Astrocyte of the hippocampus (primary cell): Measurements from ENCODE around the gene FCHSD2.
"Not testable (repeated sequence)": the region's sequence is repeated elsewhere in the genome, so short reads cannot be mapped to it uniquely, and the experiment has no call there.

Experiments
- DNase-seq: peaks from one replicate; pipeline ENCODE4 v3.0.0; 2011; ENCODE audit warnings: low read depth, low spot score

Gene FCHSD2

DNA sequence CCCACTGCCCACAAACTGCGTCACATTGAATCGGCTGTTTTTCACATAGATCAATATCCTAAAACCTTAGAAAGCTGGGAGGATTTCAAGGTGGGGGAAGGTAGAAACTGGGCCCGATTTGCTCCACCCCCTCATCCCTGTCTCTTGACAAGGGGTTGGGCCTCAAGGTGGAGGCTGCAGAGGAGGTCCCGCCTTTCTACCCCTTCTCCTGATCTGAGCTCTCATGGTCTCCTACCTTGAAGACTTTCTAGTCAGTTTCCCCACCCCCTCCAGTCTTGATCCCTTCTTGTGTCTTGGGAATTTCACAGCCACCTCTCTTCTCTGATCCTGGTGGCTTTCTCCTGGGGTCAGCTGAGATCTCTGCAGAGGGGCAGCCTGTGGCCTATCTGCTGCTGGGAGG, 343.8 kb downstream of the FCHSD2 start:
- DNase-seq, result no peak

DNA sequence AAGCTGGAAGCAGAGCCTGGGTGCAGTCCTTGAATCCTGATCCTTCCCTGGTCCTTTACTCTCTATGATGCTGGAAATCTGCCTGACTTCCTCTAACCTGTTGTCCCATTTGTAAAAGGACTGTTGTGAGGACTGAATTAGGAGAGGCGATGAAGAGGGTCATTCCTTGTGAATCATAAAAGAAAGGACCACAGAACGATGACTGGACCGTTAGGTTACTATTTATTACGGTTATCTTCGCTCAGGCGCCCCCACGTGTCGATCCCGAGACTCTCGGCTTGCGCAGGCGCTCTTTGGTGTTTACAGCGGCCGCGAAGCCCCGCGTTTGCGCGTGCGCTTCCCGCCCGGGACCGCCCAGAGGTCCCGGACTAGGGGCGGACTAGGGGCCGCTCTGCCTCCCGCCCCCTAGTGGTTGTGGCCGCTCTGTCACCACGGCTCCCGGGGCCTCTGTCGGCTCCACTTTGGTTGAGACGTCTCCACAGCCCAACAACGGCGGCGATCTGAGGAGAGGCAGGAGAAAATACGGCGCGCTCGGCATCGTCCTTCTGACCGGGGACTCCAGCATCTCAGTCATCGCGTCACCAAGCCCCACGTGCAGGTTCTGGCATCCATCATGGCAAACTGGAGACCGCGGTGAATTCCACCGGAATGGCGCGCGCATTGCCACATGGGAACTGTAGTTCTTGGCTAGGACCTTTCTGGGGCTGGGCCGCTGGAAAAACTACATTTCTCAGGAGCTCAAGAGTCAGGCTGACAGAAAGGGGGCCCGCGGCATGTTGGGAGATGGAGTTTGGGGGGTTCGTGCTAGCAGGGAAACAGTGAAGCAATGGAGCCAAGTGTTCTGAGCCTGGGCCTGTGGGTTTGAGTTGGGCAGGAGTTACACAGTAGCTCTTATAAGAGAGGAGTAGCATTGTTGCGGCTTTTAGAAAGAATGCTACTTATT, 348.4 kb downstream of the FCHSD2 start, which contains the start of gene STARD10:
Gene STARD10 (minus strand): TSS at position 623 of the 943 bp plus-strand sequence. CDS start 12,866 bp downstream, outside the sequence.
- peak; percentile 99 for DNase-seq

- no peak for DNase-seq
These were observed 349.1 kb downstream of the FCHSD2 start for GRCh38 chr11:72793076-72793424.

DNA sequence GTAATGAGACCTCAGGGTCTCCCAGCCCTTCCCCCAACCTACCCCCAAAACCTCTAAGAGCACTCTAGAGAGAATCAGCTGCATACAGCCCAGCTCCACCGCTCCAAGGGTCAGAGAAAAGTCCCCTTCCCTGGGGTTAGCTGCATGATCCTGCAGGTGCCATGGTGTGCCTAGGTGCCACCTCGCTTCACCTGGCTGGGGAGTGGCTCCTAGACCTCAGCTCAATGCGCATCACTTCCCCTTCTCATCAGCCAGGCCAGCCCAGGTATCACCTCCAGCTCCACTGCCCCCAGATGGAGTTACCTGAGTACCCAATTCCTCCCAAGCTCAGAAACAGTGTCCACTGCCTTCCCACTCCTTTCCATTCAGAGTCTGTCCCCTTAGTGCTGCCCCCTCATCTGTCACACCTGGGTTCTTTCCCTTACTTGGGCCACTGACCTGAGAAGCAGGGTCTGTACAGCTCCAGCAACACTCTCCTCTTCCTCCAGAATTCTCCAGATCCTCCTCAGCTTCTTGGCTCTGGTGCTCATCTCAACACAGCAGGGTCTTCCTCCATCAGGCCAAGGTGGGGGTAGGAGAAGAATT, 349.6 kb downstream of the FCHSD2 start:
- DNase-seq, result no peak

DNA sequence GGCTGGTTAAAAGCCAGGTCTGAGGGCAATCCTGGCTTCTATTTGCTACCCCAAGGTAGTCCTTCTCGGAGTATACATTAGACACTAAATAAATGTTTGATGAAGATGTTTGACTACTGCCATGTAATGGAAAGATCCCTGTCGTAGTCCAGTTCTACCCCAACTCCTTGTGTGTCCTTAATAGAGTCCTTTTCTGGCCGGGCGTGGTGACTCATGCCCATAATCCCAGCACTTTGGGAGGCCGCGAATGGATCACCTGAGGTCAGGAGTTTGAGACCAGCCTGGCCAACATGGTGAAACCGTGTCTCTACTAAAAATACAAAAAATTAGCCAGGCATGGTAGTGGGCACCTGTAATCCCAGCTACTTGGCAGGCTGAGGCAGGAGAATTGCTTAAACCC, 350.9 kb downstream of the FCHSD2 start:
- not testable (repeated sequence) for DNase-seq

DNA sequence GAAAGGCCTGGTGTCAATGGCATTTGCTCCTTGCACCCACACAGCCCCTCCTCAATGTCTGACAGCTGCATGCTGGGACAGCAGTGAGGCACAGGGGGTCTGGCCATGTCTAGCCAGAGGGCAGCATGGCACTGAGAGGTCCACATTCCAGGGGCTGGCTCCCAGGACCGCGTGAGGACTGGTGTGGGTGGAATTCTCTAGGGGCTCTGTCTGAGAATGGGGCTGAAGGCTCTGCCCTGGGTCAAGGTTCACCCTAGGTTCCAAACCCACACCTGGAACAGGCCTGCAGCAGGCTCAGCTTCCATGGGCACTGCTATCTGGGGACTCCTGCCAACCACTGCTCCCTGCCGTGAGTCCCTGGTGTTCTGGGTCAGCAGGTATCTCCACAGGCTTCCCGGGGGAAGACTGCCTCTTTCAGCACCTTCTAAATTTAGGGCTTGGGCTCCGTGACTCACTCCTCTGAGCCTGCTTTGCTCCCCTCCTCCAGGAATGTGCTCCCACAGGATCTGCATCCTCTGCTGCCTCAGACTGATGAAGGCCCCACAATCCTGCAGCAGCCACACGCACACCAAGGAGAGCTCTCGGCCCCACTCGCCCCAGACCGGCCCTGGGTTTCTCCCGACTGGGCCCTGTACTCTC, 352.5 kb downstream of the FCHSD2 start:
- DNase-seq, result peak; percentile 39

GRCh38 chr11:72788241-72788640, 353.9 kb downstream of the FCHSD2 start:
- no peak for DNase-seq

DNA sequence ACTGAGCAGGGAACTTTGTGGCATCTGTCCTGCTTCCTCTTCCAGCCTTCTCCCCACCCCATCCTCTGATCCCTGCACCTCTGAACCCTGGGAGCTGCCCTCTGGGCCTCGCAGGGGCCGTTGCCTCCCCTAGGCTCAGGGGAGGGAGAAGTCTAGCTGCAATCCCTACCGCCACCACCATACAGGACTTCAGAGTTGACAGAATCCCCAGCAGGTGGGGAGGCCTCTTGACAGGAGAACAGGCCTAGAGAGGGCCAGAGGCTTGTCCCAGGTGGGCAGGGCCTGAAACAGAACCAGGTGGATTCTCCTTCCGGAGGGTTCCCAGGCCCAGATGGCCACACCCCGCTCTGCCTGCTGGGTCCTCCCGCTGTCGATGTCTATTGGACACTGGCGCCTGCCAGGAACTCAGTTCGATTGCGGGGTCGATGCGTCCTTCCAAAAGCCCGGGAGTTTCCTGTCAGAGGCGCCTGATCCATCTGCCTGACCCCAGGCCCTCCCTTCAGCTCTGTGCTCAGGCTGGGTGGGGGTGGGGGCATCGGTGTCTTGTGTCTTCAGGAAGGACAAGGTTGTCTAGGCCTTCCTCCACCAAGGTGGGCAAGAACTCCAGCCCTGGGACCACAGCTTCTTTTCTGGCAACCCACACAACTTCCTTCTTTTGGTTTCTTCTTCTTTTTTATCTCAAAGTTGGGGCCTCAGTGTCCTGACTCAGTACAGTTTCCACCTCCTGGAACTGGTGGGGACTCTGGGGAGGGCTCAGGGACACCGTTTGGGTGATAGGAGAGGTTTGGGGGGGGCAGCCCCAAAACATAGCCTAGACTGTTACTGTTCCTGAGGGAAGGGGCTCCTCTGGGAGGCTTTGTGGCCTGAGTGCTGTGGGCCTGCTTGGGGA, 354.7 kb downstream of the FCHSD2 start:
- DNase-seq, result no peak
